SK-N-SH (cell line): ENCODE data around the gene GAS6. TPM values are rescaled to one million over a fixed set of nuclear protein-coding genes. Genes with fewer than 3 reads are reported as not detected.

Experiments
- CTCF ChIA-PET: fragments of 300-600, 350-600 bp; formaldehyde crosslinking; extraction: SDS; loops from one replicate; lab custom pipeline; 2021; lab: Yijun Ruan, JAX
- POLR2A ChIA-PET: fragments of 350-600 bp; sonication (Branson Sonifier 250); formaldehyde crosslinking; extraction: SDS; loops from one replicate; lab custom pipeline; 2020; ENCODE audit warnings: antibody characterized with exemption, inconsistent platforms; lab: Yijun Ruan, JAX
- DNase-seq: peaks from one replicate; pipeline ENCODE4 v3.0.0; 2012
- H2AFZ ChIP-seq: fragments of 200-600 bp; sonication (generic); 2 replicates; pipeline ENCODE4 v1.8.1; 2016; ENCODE audit warnings: antibody characterized with exemption, mild to moderate bottlenecking, low read depth
- H3F3A ChIP-seq: fragments of 200-600 bp; sonication (generic); replicated peaks from 2 replicates; pipeline ENCODE3; 2016; ENCODE audit warnings: antibody characterized with exemption, mild to moderate bottlenecking; ENCODE audit not compliant: insufficient read depth
- H3K27ac ChIP-seq, 2 experiments: fragments of 200-500 bp in 1 of 2; fragments of 200-600 bp in 1 of 2; sonication (Bioruptor generic) in 1 of 2; sonication (generic), shearing (Covaris generic) in 1 of 2; 2 replicates each; pipeline versions ENCODE4 v1.5.1 to v1.6.1; 2014 to 2016; ENCODE audit warnings: low read depth in 2 of 2, inconsistent platforms in 1 of 2, low read length in 1 of 2, mild to moderate bottlenecking in 1 of 2, mixed read lengths in 1 of 2
- H3K27me3 ChIP-seq: fragments of 200-600 bp; sonication (generic), shearing (Covaris generic); 2 replicates; pipeline ENCODE4 v1.6.1; 2016; ENCODE audit warnings: mixed run types; ENCODE audit not compliant: insufficient read depth
- H3K36me3 ChIP-seq, 2 experiments: fragments of 200-500 bp in 1 of 2; fragments of 200-600 bp in 1 of 2; sonication (Bioruptor generic) in 1 of 2; sonication (generic) in 1 of 2; replicated peaks in 1 of 2; 2 replicates each; pipeline versions ENCODE3 to v1.5.1; 2014 to 2016; ENCODE audit warnings: low read length in 1 of 2, mild to moderate bottlenecking in 1 of 2; ENCODE audit not compliant: insufficient read depth in 2 of 2, control insufficient read depth in 1 of 2
- H3K4me1 ChIP-seq, 2 experiments: fragments of 200-500 bp in 1 of 2; fragments of 200-600 bp in 1 of 2; sonication (Bioruptor generic) in 1 of 2; sonication (generic), shearing (Covaris generic) in 1 of 2; 2 replicates each; pipeline versions ENCODE4 v1.5.1 to v1.6.1; 2014 to 2016; ENCODE audit warnings: low read depth in 1 of 2, low read length in 1 of 2, mixed run types in 1 of 2; ENCODE audit not compliant: insufficient read depth in 2 of 2, control insufficient read depth in 1 of 2
- H3K4me2 ChIP-seq: fragments of 200-600 bp; sonication (generic), shearing (Covaris generic); 2 replicates; pipeline ENCODE4 v1.6.1; 2017; ENCODE audit warnings: mixed run types
- H3K4me3 ChIP-seq, 2 experiments: fragments of 200-500 bp in 1 of 2; fragments of 200-600 bp in 1 of 2; sonication (Bioruptor generic) in 1 of 2; sonication (generic), shearing (Covaris generic) in 1 of 2; 2 replicates each; pipeline versions ENCODE4 v1.5.1 to v1.8.1; 2014 to 2016; ENCODE audit warnings: low read depth in 2 of 2, inconsistent platforms in 1 of 2, low read length in 1 of 2, mild to moderate bottlenecking in 1 of 2, mixed read lengths in 1 of 2, moderate library complexity in 1 of 2
- H3K79me2 ChIP-seq: fragments of 200-600 bp; sonication (generic); 2 replicates; pipeline ENCODE4 v1.8.1; 2017; ENCODE audit warnings: mild to moderate bottlenecking; ENCODE audit not compliant: insufficient read depth
- H3K9ac ChIP-seq: fragments of 200-600 bp; sonication (generic); 2 replicates; pipeline ENCODE4 v1.6.1; 2017; ENCODE audit warnings: mixed run types
- H3K9me2 ChIP-seq: fragments of 200-600 bp; sonication (generic); 2 replicates; pipeline ENCODE4 v1.6.1; 2017; ENCODE audit warnings: mixed run types
- H3K9me3 ChIP-seq: fragments of 200-600 bp; sonication (generic); 2 replicates; pipeline ENCODE4 v1.6.1; 2017; ENCODE audit warnings: mixed run types, mild to moderate bottlenecking, moderate library complexity
- H4K20me1 ChIP-seq: fragments of 200-600 bp; sonication (generic); 2 replicates; pipeline ENCODE4 v1.6.1; 2017; ENCODE audit warnings: mild to moderate bottlenecking, mixed run types; ENCODE audit not compliant: insufficient read depth
- EZH2phosphoT487 ChIP-seq: fragments of 200-600 bp; sonication (generic); IDR thresholded peaks from 2 replicates; pipeline ENCODE4 v1.6.1; 2017; ENCODE audit warnings: low read depth, mixed run types, mild to moderate bottlenecking, antibody characterized with exemption, moderate library complexity, borderline replicate concordance
- FOSL2 ChIP-seq: IDR thresholded peaks from 2 replicates; pipeline ENCODE4 v1.4.0; 2012; ENCODE audit warnings: low read depth, mild to moderate bottlenecking, moderate library complexity, borderline replicate concordance
- FOXM1 ChIP-seq: IDR thresholded peaks from 2 replicates; pipeline ENCODE4 v1.4.0; 2012; ENCODE audit warnings: low read depth, mild to moderate bottlenecking
- GABPA ChIP-seq: IDR thresholded peaks from 2 replicates; pipeline ENCODE4 v1.4.0; 2012; ENCODE audit warnings: low read depth, mild to moderate bottlenecking
- GATA2 ChIP-seq: sonication (generic); formaldehyde crosslinking; IDR thresholded peaks from 2 replicates; pipeline ENCODE4 v1.5.0; 2020; ENCODE audit warnings: mild to moderate bottlenecking, missing genetic modification reagents
- JUND ChIP-seq: IDR thresholded peaks from 2 replicates; pipeline ENCODE4 v1.4.0; 2012
- MAX ChIP-seq: IDR thresholded peaks from 2 replicates; pipeline ENCODE4 v1.4.0; 2012; ENCODE audit warnings: low read depth
- NFIC ChIP-seq: IDR thresholded peaks from 2 replicates; pipeline ENCODE4 v1.4.0; 2012; ENCODE audit warnings: borderline replicate concordance
- NRF1 ChIP-seq: IDR thresholded peaks from 2 replicates; pipeline ENCODE4 v1.6.1; 2012; ENCODE audit warnings: low read depth, mild to moderate bottlenecking, low read length
- PBX3 ChIP-seq: IDR thresholded peaks from 2 replicates; pipeline ENCODE4; 2012
- RAD21 ChIP-seq: IDR thresholded peaks from 2 replicates; pipeline ENCODE4 v1.6.1; 2012; ENCODE audit warnings: mild to moderate bottlenecking, low read length
- RFX5 ChIP-seq: IDR thresholded peaks from 2 replicates; pipeline ENCODE4 v1.6.1; 2012; ENCODE audit warnings: mild to moderate bottlenecking, improper control_type of control experiment, low read length
- RXRA ChIP-seq: IDR thresholded peaks from 2 replicates; pipeline ENCODE4 v1.4.0; 2012; ENCODE audit warnings: low read depth, mild to moderate bottlenecking, borderline replicate concordance
- SIN3A ChIP-seq: IDR thresholded peaks from 2 replicates; pipeline ENCODE4 v1.6.1; 2012; ENCODE audit warnings: low read depth, mild to moderate bottlenecking, low read length, moderate library complexity, borderline replicate concordance
- SMC3 ChIP-seq: IDR thresholded peaks from 2 replicates; pipeline ENCODE4 v1.6.1; 2012; ENCODE audit warnings: low read depth, low read length, improper control_type of control experiment
- TAF1 ChIP-seq: IDR thresholded peaks from 2 replicates; pipeline ENCODE4 v1.6.1; 2012; ENCODE audit warnings: low read depth, mild to moderate bottlenecking, low read length, moderate library complexity, borderline replicate concordance
- TCF12 ChIP-seq: IDR thresholded peaks from 2 replicates; pipeline ENCODE4 v1.4.0; 2012
- TEAD4 ChIP-seq: IDR thresholded peaks from 2 replicates; pipeline ENCODE4 v1.4.0; 2012; ENCODE audit warnings: mild to moderate bottlenecking, borderline replicate concordance; ENCODE audit not compliant: insufficient read depth
- USF1 ChIP-seq: IDR thresholded peaks from 2 replicates; pipeline ENCODE4 v1.4.0; 2012; ENCODE audit warnings: low read depth, borderline replicate concordance
- USF2 ChIP-seq: fragments of 150-350 bp; IDR thresholded peaks from 2 replicates; pipeline ENCODE4 v1.6.1; 2017; ENCODE audit warnings: antibody characterized with exemption, low read length, low read depth, borderline replicate concordance
- ZBTB33 ChIP-seq: IDR thresholded peaks from 2 replicates; pipeline ENCODE4 v1.4.0; 2012; ENCODE audit warnings: low read depth, borderline replicate concordance
- WGBS: methylation state at CpG from one replicate; pipeline ENCODE4 v1.1.6; 2017; ENCODE audit warnings: low lambda C conversion rate; 5-methylcytosine and 5-hydroxymethylcytosine counted together
- polyA plus RNA-seq, 3 experiments: library from polyadenylated mRNA; depleted of rRNA; stranded (reverse); fragments of >200 nt; gene quantifications; 2 replicates each; pipeline ENCODE4 v1.2.3, GENCODE V29; 2012

GAS6 gene
- polyA plus RNA-seq, 1 of the 3 experiments (the other 2 are of a cell fraction) = 380 TPM

GRCh38 chr13:113789167-113789566 lies 74.7 kb downstream of the GAS6 start:
- CTCF ChIA-PET = no interaction called here
- H4K20me1 ChIP-seq = no peaks in the 10 kb centered on the region
- no peaks in the 10 kb centered on the region for H3K36me3 ChIP-seq
- no peaks in the 10 kb centered on the region for H3K27me3 ChIP-seq
- no peak for DNase-seq
- no peaks in the 10 kb centered on the region for H3K9me2 ChIP-seq
- TF ChIP-seq SIN3A (no peak), TAF1 (no peak), SMC3 (no peak), FOXM1 (no peak), GATA2 (no peak), EZH2phosphoT487 (no peak), GABPA (no peak), MAX (no peak), TCF12 (no peak), TEAD4 (no peak), RXRA (no peak), NRF1 (no peak), USF2 (no peak)
- TF ChIP-seq, all 33 proteins: peak for 0
- no peaks in the 10 kb centered on the region; a peak in 1 of 4 replicates for H3K4me1 ChIP-seq
- H3K9ac ChIP-seq = no peak overlapping the region
- WGBS = 85% methylated on average over 6 of the region's 6 CpGs
- H3K9me3 ChIP-seq = no peaks in the 10 kb centered on the region
- H3K4me3 ChIP-seq = no peak overlapping the region
- H3K79me2 ChIP-seq = no peaks in the 10 kb centered on the region
- no peak overlapping the region for H2AFZ ChIP-seq
- POLR2A ChIA-PET = no interaction called here
- no peak overlapping the region for H3K27ac ChIP-seq
- H3K4me2 ChIP-seq = no peak overlapping the region
- H3F3A ChIP-seq = peaks cover 7% of the 10 kb centered on the region

GRCh38 chr13:113788413-113789135 lies 75.3 kb downstream of the GAS6 start:
- Histone ChIP-seq H3K9me3 (no peaks in the 10 kb centered on the region), H3K27me3 (no peaks in the 10 kb centered on the region), H4K20me1 (no peaks in the 10 kb centered on the region), H3K9ac (no peak overlapping the region)
- TF ChIP-seq FOXM1 = no peak
- TF ChIP-seq ZBTB33 = no peak
- TF ChIP-seq PBX3 = no peak
- no peak for TF ChIP-seq TAF1
- TF ChIP-seq SMC3 = no peak
- no peak for TF ChIP-seq GATA2
- no peak for TF ChIP-seq NRF1
- TF ChIP-seq JUND = no peak
- TF ChIP-seq RFX5 = no peak
- TF ChIP-seq RXRA = no peak
- no peak for TF ChIP-seq RAD21
- no peak for TF ChIP-seq USF1
- no peak for TF ChIP-seq EZH2phosphoT487
- no peak for TF ChIP-seq FOSL2
- no peak for TF ChIP-seq NFIC
- no peak for TF ChIP-seq TCF12
- TF ChIP-seq, all 33 proteins: peak for 0
- DNase-seq = no peak
- Histone ChIP-seq H2AFZ (no peak overlapping the region), H3K4me2 (no peak overlapping the region), H3K4me1 (no peaks in the 10 kb centered on the region; a peak in 1 of 4 replicates), H3K79me2 (no peaks in the 10 kb centered on the region), H3K27ac (no peak overlapping the region), H3K4me3 (no peak overlapping the region), H3F3A (peaks cover 7% of the 10 kb centered on the region), H3K9me2 (no peaks in the 10 kb centered on the region), H3K36me3 (no peaks in the 10 kb centered on the region)
- POLR2A ChIA-PET = no interaction called here
- CTCF ChIA-PET = no interaction called here
- 84% methylated on average over 22 of the region's 31 CpGs for WGBS
